GM11168 (cell line): ENCODE data around the gene RRAGD.

Source experiments
- in situ Hi-C: fragments of 300-500 bp; cut with MboI; formaldehyde crosslinking; loops from one replicate; pipeline ENCODE4 v1.12.0; 2022; ENCODE audit warnings: low sequenced_read_pairs; ENCODE audit not compliant: unreplicated experiment

Gene RRAGD

GRCh38 chr6:89379281-89379680, 32.8 kb downstream of the RRAGD start:
- in situ Hi-C loops, result no loop called here

DNA sequence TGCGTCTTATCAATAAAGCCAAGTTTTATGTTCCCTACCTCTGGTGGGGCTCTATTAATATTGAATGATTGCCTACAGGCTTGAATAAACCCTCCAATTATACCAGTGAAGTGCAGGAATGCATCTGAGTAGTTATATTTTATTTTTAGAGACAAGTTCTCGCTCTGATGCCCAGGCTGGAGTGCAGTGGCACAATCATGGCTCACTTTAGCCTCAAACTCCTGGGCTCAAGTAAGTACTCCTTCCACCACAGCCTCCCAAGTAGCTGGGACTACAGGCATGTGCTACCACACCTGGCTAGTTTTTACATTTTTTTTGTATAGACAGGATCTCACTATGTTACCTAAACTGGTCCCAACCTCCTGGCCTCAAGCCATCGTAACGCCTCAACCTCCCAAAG, 33.4 kb downstream of the RRAGD start:
- in situ Hi-C loops, result no loop called here

DNA sequence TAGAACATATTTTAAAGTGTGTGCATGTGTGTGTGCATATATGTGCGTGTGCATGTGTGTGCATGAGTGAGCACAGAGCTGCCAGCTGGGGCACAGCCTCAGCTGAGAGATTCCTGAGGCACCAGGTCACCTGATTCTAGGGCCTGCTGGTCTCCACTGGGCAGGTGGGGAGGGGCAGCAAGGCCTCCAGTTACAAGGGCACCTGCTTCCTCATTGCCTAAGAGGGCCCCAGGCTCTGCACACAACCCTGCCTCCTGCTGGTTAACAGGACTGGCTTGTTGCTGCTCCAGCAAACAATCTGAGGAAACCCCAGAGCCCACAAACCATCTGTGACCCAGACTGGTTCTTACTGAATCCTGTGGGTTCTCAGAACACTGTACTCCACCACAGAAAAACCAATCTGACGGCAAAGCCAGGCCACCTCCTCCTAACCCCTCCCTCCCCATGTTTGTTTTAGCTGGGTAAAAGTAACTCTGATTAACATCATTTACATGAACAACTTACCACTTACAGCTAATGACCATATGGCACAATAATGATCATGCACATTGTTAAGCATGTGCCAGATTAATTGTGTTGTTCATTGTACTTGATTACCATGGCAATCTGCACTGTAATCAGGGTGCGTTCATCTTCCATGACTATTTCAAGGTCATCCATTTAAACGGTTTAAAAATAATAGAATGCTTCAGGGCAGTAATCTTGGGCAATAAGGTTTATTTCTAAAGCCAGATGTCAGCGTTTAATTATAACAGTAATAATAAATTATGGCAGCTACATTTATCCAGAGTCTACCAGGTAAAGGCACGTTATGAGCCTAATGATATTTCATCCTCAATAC, 36.4 kb downstream of the RRAGD start:
- in situ Hi-C loops, result no loop called here

- in situ Hi-C loops, result no loop called here
Measured at GRCh38 chr6:89372506-89372901, 39.6 kb downstream of the RRAGD start.

DNA sequence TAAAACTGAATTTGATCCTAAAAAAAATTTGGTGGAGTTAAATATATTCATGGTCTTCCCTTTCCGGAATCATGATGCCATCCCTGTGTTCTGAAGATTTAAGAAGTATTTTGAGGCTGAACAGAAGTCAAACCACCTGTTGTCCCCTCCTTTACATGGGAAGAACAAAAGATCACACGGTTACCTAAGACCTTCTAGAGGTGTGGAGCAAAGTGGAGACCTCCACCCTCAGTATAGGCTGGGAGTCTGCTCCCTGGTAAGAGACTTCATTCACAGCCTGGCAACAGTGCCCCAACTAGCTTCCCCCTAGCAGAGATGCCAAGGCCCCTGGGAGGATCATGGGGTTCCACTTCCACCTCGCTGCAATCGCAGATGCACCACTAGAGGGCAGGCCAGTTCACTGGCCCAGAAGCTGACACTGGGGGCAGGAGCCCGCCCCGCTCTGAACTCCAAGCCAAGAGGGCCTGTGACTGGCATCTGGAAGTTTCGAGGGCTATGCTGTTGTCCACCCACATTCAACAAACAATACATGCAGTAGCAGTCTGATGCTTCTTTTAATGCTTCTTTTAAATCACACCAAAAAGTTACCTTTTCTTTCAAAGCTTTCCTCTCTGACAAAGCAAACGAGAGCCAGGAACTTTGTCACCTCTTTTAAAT, 40.1 kb downstream of the RRAGD start:
- in situ Hi-C loops, result no loop called here

DNA sequence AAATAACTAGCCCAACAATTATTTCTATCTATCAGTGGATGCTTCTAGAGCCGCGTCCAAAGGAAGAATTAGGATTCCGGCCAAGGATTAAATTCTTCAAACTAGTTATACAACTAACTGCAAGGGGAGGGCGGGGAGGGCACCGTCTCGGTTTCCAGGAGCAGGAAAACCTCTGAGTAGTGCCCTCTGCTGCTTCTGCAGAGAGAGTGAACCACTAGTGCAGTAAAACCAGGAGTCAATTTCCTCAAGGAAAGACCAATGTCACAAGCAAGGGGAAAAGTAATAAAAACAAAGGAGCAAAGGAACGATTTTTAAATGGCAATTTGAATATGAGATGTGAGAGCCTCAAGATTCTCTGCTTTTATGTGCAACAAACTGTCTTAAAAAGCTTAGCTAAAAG, 43.1 kb downstream of the RRAGD start:
- in situ Hi-C loops, result loop anchor here (5.0 kb wide), 1 partner anchor 243 kb away; no protein-coding TSS in a partner anchor

DNA sequence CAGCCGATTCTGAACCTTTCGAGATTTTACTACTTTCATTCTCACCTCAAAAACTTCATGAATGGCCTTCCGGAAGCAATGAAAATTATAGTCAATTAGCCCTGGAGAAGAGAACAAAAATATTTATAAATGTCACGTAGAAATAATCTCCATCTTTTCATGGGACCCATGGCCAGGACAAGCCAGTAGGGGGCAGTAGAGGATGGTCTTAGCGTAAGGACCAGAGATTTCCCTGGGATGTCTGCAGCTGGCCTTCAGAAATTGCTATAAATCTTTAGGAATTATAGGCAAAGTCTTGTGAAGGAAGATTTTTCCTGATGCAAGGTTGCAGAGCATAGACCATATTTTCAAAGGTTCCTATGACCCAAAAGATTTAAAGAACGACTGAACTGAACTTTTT, 44.0 kb downstream of the RRAGD start:
- in situ Hi-C loops, result loop anchor here (5.0 kb wide), 1 partner anchor 244 kb away; no protein-coding TSS in a partner anchor

- in situ Hi-C loops, result no loop called here
Measured at GRCh38 chr6:89364586-89364985, 47.5 kb downstream of the RRAGD start.

DNA sequence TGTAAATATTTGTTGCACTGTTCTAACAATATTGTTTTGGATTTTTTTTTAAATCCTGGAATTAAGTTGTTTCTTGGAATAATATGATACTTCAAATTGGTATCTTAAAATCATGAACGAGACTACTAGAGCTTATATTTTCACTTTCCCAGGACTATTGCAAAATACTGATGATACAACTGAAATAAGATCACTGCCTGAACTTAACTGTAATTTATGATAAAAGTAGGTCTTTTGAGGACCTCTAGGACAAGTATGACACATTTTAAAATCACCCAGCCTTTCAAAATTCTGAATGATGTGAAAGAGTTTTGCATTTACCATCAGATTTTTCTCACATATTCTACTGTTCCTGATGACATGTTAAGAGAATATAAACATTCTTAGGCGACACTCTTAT, 50.9 kb downstream of the RRAGD start:
- in situ Hi-C loops, result no loop called here

DNA sequence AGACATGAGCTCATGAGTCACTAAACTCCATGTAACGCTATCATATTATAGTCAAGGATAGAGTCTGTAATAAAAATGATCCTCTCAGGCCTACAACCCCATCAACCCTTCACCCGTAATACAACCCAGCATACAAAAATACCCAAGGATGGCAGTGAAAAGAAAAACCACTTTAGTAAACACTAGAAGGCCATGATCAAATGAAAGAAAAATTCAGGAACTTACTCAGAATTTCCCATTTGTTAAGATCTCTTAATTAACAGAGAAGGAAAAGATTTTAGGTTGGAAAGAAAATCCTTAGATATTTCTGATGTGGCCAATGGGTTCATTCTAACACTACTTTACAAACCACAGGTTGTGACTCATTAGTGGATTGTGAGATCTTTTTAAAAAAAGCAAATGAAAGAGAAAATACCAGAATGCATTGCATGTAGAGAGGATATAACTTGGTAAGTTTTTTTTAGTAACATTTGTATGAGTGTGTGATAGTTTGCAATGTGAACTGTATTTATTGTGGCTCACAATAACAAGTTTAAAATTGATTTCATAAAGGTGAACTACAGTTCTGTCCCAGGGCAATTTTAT, 51.6 kb downstream of the RRAGD start:
- in situ Hi-C loops, result no loop called here

DNA sequence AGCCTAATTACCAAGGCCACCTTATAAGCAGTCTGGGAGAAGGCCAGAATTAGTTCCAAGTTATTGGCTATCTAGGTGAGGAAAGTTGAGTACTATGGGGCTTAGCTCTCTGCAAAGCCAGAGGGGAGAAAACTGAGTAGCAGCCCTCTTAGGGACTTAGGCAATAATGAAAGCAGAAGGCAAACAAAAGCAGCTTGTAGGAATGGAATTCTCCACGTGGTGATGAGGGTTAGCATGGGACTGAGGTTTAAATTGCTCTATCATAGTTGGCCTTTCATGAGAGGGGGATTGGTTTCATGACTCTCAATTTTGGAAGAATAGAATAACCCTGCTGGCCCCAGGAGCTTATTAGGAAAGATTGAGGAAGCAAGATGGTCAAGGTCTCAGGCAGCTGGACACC, 52.5 kb downstream of the RRAGD start:
- in situ Hi-C loops, result no loop called here

DNA sequence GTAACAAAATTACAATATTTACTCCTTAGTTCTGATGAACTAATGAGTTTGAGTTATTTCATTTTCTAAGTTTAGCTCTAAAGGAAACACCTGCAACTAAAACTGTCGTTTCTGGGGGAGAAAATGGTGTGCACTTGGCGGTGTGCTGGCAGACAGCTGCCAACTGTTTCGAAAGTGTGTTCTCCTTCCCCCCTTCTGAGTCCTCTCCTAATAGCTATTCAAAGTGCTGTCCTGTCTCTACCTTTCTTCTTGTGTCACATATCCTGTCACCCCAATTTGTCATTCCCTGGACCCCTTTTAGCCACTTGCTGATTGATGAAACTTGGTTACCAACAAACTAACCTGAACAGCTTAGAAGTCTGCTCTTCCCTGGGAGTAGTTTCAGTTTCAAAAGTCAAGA, 54.7 kb downstream of the RRAGD start:
- in situ Hi-C loops, result no loop called here

- in situ Hi-C loops, result no loop called here
Measured at GRCh38 chr6:89356642-89357170, 55.4 kb downstream of the RRAGD start.

DNA sequence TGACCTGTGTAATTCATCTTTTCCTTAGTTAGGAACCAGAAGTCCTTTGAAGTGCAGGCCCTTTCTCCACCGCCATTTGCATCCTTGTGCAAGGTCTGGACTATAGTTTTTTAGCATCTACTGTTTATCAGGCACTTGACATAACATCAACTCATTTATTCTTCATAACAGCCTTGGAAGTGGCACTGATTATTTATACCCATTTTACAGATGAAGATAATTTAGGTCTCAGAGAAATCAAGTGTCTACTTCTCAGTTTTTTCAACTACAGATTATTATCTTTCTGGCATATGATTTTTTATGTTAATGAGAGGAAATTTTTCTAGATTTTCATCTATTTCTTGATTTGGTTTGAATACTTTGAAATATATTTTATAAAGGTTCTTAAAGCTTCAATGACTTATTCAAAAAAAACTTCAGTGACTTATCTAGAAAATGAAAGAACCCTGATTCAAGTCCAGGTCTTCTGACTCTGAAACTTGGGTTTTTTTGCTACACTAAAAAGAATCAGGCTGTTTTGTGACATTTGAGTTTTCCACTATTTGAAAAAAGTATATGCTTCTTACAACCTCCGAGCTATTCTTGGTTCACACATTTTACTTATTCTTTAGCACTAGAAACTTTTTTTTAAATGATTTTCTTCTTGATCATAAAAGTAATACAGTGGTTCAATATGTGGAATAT, 56.4 kb downstream of the RRAGD start:
- in situ Hi-C loops, result no loop called here

DNA sequence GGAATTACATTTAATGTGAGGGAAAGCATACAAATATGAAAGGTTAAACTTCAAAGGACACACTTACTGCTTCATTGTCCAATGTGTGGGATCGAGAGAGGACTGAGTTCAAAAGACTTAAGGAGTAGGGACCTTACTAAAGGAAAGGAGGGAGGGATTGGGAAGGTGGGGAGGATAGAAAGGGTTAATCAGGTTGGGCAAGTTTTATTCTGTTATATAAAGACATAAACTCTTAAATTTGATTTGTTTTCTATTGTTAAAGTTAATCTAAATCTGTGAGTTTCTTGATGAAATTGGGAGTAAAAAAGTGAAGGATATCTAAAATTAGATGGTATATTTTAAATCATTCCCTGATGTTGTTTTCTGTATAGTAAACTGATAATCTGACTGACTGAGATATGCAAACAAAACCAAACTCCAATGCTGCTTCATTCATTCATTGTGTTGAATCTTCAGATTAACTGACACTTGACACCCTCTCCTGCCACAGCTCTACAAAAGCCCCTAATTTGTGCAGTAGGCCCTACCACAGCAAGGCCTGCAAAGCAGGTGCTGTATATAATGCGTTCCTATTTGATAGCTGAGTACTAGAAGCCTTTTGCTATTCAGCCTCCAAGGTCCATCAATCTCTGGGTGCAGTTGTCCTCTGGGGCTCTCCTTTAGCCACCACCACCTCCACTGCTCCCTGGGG, 58.2 kb downstream of the RRAGD start:
- in situ Hi-C loops, result no loop called here

- in situ Hi-C loops, result no loop called here
Measured at GRCh38 chr6:89353118-89353556, 58.9 kb downstream of the RRAGD start.

DNA sequence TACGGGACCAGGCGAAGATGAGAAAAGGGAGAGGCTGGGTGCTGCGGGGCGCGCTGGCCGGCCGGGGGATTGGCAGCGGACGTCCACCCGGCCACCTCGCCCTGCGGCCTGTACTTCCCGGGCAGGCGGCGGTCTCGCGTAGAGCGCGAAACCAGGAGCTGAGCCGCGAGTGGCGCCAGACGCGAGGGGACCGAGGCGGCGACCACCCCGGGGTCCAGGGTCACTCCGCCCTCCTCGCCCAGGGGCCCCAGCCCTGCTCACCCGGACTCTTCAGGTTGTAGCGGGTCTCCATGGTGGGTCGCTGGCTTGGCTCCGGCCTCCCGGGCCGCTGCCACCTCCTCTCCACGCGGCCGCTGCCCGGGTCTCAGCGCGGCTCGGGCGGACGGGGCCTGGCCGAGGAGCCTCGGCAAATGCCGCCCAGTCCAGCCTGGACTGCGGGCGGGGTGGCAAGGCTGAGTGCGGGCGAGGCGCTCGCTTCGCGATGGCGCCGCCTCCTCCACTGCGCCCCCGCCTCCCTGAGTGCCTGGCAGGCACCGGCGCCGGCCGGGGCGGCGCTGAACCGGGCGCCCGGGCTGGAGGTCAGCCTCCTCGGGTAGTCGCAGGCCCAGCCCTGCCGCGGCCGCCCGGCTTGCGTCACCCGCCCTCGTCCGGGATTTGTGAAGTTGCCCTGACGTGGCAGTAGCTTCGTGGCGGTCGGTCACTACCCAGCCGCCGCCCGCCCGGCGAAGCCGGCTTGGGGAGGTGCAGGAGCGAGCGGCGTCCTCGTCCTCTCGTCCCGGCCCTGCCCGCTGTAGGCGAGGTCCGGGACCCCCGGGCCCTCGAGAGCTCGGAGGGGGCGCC, 59.6 kb downstream of the RRAGD start, which contains the start of gene UBE2J1:
UBE2J1 (minus strand) TSS at position 445 of the 840 bp plus-strand sequence; CDS start at position 292, 153 bp downstream.
- in situ Hi-C loops, result no loop called here

GRCh38 chr6:89351671-89352277, 60.3 kb downstream of the RRAGD start:
- in situ Hi-C loops, result no loop called here
